Measurements from ENCODE around the gene DKK1.
"Not testable (repeated sequence)": the region's sequence is repeated elsewhere in the genome, so short reads cannot be mapped to it uniquely, and the experiment has no call there.

The DKK1 gene

DNA sequence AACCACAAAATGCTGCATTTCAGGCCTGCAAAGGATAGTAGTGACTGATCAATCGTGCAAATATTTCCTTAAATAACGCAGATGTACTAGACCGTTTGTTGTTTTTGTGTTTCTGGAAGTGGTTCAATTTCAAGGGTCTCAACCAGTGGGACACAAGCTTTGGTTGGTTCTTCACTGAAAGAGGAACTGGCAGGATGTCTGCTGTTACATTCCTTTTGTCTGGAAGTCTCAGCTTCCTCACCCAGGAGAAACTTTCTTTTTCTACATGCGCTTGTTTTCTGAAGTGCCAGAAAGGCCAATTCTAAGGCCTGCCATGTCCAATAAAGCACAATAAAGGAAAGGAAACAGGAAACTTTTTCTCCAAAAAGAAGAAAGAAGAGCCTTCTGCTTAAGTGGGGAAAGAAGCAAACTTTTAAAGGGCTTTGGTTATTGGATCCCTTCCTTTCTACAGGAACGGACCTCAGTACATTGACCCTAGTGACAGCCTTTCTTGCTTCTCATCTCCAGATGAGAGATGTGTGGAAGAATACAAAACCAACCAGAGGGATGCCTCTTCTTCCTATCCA is 4.1 kb downstream of the DKK1 start:
- DNase-seq (ENCODE audit: low spot score), result no peak

DNA sequence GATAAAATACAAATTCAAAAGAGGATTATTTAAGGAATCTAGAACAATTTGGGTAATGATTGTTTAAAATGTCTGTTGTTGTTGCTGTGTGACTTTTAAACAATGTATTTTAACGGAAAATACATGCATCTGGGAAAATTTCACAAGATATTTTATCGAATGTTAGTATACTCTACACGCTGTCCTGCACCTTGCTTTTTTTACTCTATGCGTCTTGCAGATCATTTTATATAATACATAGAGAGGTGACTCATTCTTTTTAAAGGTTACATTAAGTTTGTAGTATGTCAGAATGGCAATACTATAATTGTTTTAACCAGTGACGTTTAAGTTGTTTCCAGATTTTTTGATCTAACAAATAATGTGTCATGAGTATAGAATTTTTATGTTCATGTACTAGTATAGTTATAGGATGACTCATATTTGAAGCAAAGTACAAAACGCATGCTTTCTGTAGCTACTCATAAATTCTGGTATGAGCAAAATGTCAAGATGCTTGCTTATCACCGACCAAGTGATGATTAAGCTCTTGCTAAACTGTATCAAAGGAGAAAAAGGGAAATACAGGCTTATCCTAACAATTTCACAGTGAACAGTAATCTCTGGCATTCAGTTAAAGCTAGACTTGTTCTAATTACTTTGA is 4.9 kb downstream of the DKK1 start:
- DNase-seq (ENCODE audit: low spot score), result no peak

DNA sequence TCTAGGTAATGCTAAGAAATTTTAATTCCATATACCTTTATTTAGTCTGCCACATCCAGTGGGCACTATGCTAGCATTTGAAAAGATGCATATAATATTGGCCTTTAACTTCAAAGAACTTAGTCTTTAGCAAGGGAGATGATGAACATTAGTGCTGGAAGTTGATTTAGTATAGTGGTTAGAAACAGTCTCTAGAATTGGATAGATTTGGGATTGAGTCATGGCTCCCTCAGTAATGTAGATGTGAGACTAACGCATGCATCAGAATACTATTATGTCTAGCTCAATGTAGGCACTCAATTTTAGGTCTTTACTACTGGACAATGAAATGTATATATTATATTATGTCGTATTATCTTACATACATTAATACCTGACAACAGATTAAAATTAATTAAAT is 5.8 kb downstream of the DKK1 start:
- DNase-seq (ENCODE audit: low spot score), result no peak

GRCh38 chr10:52322323-52322722 is 8.2 kb downstream of the DKK1 start:
- no peak for DNase-seq (ENCODE audit: low spot score)

- no peak for DNase-seq (ENCODE audit: low spot score)
Observed at GRCh38 chr10:52322936-52323335, 8.9 kb downstream of the DKK1 start.

GRCh38 chr10:52326382-52326781 is 12.3 kb downstream of the DKK1 start:
- no peak for DNase-seq (ENCODE audit: low spot score)

- DNase-seq (ENCODE audit: low spot score), result no peak
Observed at GRCh38 chr10:52331638-52332364, 17.7 kb downstream of the DKK1 start.

DNA sequence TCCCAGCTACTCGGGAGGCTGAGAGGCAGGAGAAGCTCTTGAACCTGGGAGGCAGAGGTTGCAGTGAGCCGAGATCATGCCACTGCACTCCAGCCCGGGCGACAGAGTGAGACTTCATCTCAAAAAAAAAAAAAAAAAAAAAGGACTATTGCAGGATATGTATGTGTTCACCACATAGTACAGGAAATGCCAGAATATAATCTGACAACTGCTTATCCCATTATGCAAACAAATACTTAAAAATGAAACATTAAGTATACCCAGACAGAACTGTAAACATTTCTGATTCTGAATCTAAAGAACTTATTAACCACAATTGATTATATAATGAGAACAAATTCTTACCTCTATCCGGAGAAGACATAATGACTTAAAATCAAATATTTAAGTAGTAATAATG is 18.7 kb downstream of the DKK1 start:
- no peak for DNase-seq (ENCODE audit: low spot score)

- DNase-seq (ENCODE audit: low spot score), result no peak
Observed at GRCh38 chr10:52334595-52334994, 20.5 kb downstream of the DKK1 start.

GRCh38 chr10:52335665-52336064 is 21.6 kb downstream of the DKK1 start:
- no peak for DNase-seq (ENCODE audit: low spot score)

DNA sequence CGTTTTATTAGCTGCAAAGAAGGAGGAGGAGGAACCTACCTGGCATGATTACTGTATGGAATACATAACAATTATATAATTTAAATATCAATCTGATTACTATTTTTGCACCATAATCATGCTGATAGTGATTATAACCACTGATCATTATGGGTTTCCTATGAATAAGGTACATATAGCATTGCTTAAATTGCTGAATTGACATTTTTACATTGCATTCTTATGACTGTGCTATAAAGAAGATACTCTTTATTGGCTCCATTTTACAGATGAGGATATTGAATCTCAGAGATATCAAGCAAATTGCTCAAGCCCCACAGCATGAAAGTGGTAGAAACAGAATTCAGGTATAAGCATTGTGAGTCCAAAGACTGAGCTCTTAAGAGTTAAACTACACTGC is 23.1 kb downstream of the DKK1 start:
- no peak for DNase-seq (ENCODE audit: low spot score)

DNA sequence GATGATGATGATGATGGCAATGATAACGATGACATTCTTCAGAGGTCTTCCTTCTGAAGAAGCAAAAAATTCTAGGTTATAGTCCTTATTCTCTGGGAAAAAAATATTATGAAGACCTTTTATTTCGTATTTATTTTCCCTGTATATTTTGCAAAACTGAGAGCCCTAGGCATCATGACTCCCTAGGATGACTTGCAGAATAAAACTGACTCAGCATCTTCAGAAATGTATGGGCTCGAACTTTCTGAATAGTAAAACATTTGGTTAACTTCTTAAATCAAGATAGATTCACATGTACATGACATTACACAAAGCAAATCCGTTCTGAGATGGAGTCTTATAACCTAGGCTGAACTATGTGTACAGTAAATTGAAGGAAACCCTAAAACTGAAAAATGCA is 29.4 kb downstream of the DKK1 start:
- DNase-seq (ENCODE audit: low spot score), result no peak

- DNase-seq (ENCODE audit: low spot score), result no peak
Observed at GRCh38 chr10:52346394-52347326, 32.6 kb downstream of the DKK1 start.

- no peak for DNase-seq (ENCODE audit: low spot score)
Observed at GRCh38 chr10:52347327-52347667, 33.2 kb downstream of the DKK1 start.

DNA sequence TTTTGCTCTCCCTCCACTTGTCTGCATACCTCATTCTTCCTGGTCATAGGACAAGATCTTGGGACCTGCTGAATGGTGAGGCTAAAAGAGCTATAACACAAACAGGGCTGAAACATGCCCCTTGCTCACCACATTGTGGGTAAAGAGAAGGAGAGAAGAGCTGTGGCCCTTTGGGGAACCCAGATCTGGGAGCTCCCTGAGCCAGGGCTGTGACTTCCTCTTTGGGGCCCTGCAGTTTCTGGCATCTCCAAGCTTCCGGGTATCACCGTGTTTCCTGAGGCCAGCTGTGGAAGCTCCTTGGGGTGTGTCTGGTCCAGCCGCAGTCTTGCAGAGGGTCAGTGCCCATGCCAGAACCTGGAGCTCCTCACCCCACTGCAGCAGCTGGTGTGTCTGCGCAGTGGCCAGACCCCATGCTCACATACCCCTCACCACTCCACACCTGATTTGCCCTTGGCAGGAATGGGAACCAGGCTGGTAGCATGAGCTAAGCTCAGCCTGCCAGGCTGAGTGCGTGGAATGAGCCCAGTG is 34.0 kb downstream of the DKK1 start:
- DNase-seq (ENCODE audit: low spot score), result no peak

DNA sequence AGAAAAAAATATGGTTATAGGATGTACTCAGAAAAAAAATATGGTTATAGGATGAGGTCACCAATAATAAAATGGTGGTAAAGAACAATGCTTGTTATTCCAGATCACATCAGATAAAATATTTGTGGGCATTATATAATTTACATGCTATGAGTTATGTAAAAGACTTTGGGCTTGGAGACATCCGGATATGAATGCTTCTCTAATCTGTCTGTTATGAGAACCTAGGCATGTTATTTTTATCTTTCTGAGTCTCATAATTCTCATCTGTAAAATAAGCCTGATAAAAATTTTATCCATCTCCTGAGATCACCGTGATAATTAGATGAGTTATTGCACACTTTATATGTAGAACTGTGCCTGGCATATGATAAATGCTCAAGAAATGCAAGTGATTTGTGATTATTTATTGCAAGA is 37.8 kb downstream of the DKK1 start:
- DNase-seq (ENCODE audit: low spot score), result no peak

GRCh38 chr10:52353205-52353604 is 39.1 kb downstream of the DKK1 start:
- DNase-seq (ENCODE audit: low spot score), result no peak

- DNase-seq (ENCODE audit: low spot score), result peak; percentile 47
Observed at GRCh38 chr10:52353960-52354394, 39.9 kb downstream of the DKK1 start.

DNA sequence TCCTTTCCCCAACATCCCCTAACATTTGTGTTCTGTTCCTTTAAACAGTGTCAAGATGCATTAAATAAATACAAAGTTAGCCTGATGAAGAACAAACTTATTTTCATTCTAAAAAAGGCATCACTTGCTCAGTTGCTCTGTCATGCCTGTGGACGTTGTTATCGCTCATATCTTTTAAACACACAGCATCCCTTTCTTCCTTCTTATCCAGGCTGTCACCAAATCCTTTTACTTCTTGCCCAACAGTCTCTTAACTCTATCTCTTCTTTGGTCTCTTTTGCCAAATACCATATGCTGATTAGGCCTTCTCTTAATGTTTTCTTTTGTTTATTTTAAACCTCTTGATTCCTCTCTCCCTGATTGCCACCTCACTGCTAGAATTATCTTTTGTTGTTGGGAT is 43.9 kb downstream of the DKK1 start:
- no peak for DNase-seq (ENCODE audit: low spot score)

DNA sequence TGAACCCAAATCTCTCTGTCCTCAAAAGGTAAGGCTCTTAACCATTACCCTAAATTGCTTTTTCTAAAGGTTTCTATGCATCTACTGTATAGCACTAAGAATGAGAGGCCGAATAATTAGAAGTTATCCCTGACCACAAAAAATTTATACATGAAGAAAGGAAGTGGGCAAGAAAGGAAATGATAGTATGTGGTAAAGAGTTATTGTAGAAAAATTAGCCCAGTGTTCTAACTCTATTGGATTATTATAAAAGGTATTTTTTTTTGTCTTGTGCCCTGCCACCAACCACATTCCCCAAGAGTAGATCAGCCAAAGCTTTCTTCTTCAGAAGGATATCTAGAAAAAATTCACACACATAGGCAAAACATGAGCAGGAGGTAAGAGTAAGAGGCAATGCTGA is 45.4 kb downstream of the DKK1 start:
- no peak for DNase-seq (ENCODE audit: low spot score)

DNA sequence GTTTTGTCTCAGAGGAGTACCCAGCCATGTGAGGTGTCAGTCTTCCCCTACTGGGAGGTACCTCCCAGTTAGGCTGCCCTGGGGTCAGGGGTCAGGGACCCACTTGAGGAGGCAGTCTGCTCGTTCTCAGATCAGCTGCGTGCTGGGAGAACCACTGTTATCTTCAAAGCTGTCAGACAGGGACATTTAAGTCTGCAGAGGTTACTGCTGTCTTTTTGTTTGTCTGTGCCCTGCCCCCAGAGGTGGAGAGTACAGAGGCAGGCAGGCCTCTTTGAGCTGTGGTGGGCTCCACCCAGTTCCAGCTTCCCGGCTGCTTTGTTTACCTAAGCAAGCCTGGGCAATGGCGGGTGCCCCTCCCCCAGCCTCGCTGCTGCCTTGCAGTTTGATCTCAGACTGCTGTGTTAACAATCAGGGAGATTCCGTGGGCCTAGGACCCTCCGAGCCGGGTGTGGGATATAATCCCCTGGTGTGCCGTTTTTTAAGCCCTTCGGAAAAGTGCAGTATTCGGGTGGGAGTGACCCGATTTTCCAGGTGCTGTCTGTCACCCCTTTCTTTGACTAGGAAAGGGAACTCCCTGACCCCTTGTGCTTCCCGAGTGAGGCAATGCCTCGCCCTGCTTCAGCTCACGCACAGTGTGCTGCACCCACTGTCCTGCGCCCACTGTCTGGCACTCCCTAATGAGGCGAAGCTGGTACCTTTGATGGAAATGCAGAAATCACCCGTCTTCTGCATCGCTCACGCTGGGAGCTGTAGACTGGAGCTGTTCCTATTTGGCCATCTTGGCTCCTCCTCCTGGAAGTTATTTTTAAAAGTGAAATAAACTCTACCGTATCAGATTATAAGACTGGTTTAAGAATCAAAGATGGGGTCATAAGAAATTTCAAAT is 51.7 kb downstream of the DKK1 start:
- not testable (repeated sequence) for DNase-seq (ENCODE audit: low spot score)
